ENCODE results near the gene ARHGAP6. TPM values are rescaled to one million over a fixed set of nuclear protein-coding genes. Genes with fewer than 3 reads are reported as not detected.

ARHGAP6 gene
- total and polyA plus RNA-seq, 2 of the 13 experiments (the other 11 are each of a cell fraction or from before 2014, with no cell fraction given): 0.11 TPM; not detected in 1

DNA sequence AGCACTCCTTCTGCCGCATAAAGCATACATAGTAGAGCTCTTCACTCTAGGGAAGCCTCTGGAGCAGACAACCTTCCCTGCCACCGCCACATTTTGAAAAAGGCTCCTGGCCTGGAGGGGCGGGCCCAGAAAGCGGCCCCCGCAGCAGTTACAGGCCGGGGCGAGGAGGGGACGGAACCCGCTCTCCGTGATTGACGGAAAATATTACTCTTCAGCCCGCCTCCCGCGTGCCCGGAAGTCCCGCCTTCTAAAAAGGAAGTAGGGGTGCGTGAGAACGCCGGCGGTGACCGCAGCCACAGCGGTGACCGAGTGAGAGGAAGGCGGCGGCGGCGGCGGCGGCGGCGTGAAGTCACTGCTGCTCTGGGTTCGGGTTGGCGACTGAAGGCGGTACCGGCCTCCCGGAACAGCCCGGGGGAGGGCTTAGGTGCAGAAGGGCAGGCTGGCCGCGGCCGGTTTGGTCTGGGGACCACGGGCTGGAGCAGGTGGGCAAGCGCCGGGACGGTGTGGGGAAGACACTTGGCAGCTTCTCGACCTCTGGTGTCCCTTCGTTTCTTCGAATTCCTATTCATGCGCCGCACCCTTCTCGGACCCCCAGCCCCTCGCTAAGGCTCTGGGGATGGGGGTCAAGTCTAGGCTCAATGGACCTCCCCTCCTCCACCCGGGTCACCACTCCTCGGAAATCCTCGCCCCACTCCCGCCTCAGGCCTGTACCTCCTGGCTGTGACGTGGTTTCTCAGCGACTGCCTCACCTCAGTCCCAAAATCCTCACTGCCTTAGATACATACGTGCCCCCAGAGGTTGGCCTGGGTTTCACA is 554.5 kb downstream of the ARHGAP6 start, which contains the start of gene HCCS (continued):
- TF ChIP-seq, protein P1, sequence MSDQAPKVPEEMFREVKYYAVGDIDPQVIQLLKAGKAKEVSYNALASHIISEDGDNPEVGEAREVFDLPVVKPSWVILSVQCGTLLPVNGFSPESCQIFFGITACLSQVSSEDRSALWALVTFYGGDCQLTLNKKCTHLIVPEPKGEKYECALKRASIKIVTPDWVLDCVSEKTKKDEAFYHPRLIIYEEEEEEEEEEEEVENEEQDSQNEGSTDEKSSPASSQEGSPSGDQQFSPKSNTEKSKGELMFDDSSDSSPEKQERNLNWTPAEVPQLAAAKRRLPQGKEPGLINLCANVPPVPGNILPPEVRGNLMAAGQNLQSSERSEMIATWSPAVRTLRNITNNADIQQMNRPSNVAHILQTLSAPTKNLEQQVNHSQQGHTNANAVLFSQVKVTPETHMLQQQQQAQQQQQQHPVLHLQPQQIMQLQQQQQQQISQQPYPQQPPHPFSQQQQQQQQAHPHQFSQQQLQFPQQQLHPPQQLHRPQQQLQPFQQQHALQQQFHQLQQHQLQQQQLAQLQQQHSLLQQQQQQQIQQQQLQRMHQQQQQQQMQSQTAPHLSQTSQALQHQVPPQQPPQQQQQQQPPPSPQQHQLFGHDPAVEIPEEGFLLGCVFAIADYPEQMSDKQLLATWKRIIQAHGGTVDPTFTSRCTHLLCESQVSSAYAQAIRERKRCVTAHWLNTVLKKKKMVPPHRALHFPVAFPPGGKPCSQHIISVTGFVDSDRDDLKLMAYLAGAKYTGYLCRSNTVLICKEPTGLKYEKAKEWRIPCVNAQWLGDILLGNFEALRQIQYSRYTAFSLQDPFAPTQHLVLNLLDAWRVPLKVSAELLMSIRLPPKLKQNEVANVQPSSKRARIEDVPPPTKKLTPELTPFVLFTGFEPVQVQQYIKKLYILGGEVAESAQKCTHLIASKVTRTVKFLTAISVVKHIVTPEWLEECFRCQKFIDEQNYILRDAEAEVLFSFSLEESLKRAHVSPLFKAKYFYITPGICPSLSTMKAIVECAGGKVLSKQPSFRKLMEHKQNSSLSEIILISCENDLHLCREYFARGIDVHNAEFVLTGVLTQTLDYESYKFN (CRISPR knock-in tag; conservative IDR thresholded peaks at IDR 0.05): no peak
- TF ChIP-seq AKAP8 (CRISPR knock-in tag; IDR thresholded peaks at IDR 0.05): no peak
- no peak for TF ChIP-seq CHCHD3 (CRISPR knock-in tag; IDR thresholded peaks at IDR 0.05)
- no peak for TF ChIP-seq ZNF124 (CRISPR knock-in tag; IDR thresholded peaks at IDR 0.05)
- 0 out of 2 replicates have a peak, but pooled peaks have one; percentile 18 for TF ChIP-seq FOXK1 (CRISPR knock-in tag; IDR thresholded peaks at IDR 0.05; ENCODE audit: borderline replicate concordance, low read depth)
- TF ChIP-seq BORCS8-MEF2B (CRISPR knock-in tag; IDR thresholded peaks at IDR 0.05): no peak
- TF ChIP-seq, protein P2, sequence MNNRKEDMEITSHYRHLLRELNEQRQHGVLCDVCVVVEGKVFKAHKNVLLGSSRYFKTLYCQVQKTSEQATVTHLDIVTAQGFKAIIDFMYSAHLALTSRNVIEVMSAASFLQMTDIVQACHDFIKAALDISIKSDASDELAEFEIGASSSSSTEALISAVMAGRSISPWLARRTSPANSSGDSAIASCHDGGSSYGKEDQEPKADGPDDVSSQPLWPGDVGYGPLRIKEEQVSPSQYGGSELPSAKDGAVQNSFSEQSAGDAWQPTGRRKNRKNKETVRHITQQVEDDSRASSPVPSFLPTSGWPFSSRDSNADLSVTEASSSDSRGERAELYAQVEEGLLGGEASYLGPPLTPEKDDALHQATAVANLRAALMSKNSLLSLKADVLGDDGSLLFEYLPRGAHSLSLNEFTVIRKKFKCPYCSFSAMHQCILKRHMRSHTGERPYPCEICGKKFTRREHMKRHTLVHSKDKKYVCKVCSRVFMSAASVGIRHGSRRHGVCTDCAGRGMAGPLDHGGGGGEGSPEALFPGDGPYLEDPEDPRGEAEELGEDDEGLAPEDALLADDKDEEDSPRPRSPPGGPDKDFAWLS (CRISPR knock-in tag; IDR thresholded peaks at IDR 0.05; ENCODE audit: borderline replicate concordance): no peak
- TF ChIP-seq, protein P3, sequence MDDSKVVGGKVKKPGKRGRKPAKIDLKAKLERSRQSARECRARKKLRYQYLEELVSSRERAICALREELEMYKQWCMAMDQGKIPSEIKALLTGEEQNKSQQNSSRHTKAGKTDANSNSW (CRISPR knock-in tag; IDR thresholded peaks at IDR 0.05; ENCODE audit: borderline replicate concordance): no peak
- TF ChIP-seq CBX2 (IDR thresholded peaks at IDR 0.05; ENCODE audit: low read depth, low read length): no peak
- TF ChIP-seq CBX2 (CRISPR knock-in tag; IDR thresholded peaks at IDR 0.05; ENCODE audit: low read depth): no peak
- peak; percentile 67 for TF ChIP-seq PHF20 (CRISPR knock-in tag; IDR thresholded peaks at IDR 0.05)
- TF ChIP-seq, protein P4, sequence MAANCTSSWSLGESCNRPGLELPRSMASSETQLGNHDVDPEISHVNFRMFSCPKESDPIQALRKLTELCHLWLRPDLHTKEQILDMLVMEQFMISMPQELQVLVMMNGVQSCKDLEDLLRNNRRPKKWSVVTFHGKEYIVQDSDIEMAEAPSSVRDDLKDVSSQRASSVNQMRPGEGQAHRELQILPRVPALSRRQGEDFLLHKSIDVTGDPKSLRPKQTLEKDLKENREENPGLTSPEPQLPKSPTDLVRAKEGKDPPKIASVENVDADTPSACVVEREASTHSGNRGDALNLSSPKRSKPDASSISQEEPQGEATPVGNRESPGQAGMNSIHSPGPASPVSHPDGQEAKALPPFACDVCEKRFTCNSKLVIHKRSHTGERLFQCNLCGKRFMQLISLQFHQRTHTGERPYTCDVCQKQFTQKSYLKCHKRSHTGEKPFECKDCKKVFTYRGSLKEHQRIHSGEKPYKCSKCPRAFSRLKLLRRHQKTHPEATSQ (CRISPR knock-in tag; IDR thresholded peaks at IDR 0.05; ENCODE audit: borderline replicate concordance): no peak
- no peak for TF ChIP-seq ZFP37 (CRISPR knock-in tag; IDR thresholded peaks at IDR 0.05; ENCODE audit: borderline replicate concordance)
- TF ChIP-seq SIN3A (IDR thresholded peaks at IDR 0.05; ENCODE audit: borderline replicate concordance, low read depth, low read length): peak; percentile 74; the same call in 1 of the 2 replicates
- TF ChIP-seq, protein P5, sequence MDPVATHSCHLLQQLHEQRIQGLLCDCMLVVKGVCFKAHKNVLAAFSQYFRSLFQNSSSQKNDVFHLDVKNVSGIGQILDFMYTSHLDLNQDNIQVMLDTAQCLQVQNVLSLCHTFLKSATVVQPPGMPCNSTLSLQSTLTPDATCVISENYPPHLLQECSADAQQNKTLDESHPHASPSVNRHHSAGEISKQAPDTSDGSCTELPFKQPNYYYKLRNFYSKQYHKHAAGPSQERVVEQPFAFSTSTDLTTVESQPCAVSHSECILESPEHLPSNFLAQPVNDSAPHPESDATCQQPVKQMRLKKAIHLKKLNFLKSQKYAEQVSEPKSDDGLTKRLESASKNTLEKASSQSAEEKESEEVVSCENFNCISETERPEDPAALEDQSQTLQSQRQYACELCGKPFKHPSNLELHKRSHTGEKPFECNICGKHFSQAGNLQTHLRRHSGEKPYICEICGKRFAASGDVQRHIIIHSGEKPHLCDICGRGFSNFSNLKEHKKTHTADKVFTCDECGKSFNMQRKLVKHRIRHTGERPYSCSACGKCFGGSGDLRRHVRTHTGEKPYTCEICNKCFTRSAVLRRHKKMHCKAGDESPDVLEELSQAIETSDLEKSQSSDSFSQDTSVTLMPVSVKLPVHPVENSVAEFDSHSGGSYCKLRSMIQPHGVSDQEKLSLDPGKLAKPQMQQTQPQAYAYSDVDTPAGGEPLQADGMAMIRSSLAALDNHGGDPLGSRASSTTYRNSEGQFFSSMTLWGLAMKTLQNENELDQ (CRISPR knock-in tag; IDR thresholded peaks at IDR 0.05; ENCODE audit: borderline replicate concordance): no peak
- TF ChIP-seq POLR2AphosphoS5 (IDR thresholded peaks at IDR 0.05; ENCODE audit: low read depth, low read length): 0 out of 2 replicates have a peak, but pooled peaks have one; percentile 23
- no peak for TF ChIP-seq KLF12 (CRISPR knock-in tag; IDR thresholded peaks at IDR 0.05; ENCODE audit: borderline replicate concordance)
- no peak for TF ChIP-seq ZNF672 (CRISPR knock-in tag; IDR thresholded peaks at IDR 0.05)
- TF ChIP-seq ZNF720 (CRISPR knock-in tag; IDR thresholded peaks at IDR 0.05): no peak
- TF ChIP-seq ZNF12 (CRISPR knock-in tag; IDR thresholded peaks at IDR 0.05): no peak
- TF ChIP-seq ZNF225 (CRISPR knock-in tag; IDR thresholded peaks at IDR 0.05): no peak

All from HepG2 (cell line).